ENCODE data around the gene SULF2.

Gene SULF2

DNA sequence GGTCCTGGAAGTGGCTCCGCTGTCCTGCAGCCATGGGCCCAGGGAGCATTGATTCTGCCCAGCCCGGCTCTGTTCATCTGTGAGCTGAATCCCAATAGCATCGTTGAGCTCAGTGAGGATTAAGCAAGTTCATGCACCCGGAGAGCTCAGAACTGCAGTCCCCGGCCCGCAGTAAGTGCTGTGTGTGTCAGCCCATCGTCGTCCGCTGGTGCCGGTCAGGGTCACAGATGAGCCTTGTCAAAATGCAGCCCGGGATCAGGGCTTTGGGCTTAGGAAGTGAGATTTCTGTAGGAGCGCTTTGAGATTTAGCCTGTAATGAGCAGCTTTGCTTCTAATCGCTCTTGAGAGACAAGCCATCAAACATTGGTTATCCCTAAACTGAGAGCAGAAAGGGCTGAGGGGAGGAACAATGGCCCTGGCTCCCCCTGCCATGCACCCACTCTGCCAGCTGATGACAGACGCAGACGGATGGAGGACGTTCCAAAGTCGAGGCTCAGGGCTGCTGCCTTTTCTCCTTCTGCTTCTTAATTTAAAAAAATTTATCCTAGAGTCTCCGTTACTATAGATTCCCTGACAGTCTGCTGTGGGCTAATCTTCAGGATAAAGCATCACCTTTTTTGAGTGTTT is 25.6 kb upstream of the SULF2 start:
- H3K27me3 ChIP-seq (ENCODE audit: insufficient read depth, poor library complexity, severe bottlenecking) = peaks cover 5% of the 10 kb centered on the region
- no peak for DNase-seq (ENCODE audit: low read depth in 1 of 2, low spot score in 1 of 2)
- no peak overlapping the region for H3K4me3 ChIP-seq (replicated peaks; ENCODE audit: insufficient read depth, low read length)
- TF ChIP-seq REST (IDR thresholded peaks at IDR 0.05; ENCODE audit: insufficient replicate concordance, low read depth) (no peak), POLR2AphosphoS5 (IDR thresholded peaks at IDR 0.05; ENCODE audit: low read depth) (no peak), SPI1 (IDR thresholded peaks at IDR 0.05; ENCODE audit: borderline replicate concordance, low read depth) (no peak), GABPA (IDR thresholded peaks at IDR 0.05; ENCODE audit: low read depth) (no peak)
- TF ChIP-seq, protein P1, sequence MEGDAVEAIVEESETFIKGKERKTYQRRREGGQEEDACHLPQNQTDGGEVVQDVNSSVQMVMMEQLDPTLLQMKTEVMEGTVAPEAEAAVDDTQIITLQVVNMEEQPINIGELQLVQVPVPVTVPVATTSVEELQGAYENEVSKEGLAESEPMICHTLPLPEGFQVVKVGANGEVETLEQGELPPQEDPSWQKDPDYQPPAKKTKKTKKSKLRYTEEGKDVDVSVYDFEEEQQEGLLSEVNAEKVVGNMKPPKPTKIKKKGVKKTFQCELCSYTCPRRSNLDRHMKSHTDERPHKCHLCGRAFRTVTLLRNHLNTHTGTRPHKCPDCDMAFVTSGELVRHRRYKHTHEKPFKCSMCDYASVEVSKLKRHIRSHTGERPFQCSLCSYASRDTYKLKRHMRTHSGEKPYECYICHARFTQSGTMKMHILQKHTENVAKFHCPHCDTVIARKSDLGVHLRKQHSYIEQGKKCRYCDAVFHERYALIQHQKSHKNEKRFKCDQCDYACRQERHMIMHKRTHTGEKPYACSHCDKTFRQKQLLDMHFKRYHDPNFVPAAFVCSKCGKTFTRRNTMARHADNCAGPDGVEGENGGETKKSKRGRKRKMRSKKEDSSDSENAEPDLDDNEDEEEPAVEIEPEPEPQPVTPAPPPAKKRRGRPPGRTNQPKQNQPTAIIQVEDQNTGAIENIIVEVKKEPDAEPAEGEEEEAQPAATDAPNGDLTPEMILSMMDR (IDR thresholded peaks at IDR 0.05; ENCODE audit: insufficient read depth, low read length) = no peak
- H3K27ac ChIP-seq (replicated peaks) = no peak overlapping the region

DNA sequence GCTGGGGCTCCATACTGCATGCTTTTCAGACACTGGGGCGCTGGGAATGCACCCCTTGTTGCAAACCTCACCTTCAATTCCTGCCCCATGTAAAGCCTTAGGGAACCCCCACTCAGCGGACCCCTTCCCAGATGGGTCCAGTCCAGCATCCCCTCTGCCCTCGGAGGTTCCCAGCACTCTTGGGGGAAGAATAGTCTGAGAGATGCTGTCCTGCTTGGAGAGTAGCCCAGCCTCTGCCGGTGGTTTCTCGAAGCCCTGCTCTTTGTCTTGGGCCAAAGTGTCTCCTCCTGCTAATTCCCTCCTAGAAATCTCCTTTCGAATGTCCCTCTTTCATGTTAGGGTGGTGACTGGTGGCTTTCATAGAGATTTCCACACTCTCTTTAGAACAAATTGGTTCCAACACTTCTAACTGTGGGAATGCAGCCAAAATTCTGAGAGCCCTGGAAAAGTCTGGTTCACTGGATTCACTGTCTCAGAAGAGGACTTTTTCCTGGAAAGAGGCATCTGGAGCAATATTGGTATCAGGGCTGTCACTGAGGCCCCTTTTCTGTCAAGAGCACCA is 24.9 kb upstream of the SULF2 start:
- DNase-seq (ENCODE audit: low read depth in 1 of 2, low spot score in 1 of 2) = no peak
- H3K4me3 ChIP-seq (replicated peaks; ENCODE audit: insufficient read depth, low read length) = no peak overlapping the region
- peaks cover 4% of the 10 kb centered on the region for H3K27me3 ChIP-seq (ENCODE audit: insufficient read depth, poor library complexity, severe bottlenecking)
- H3K27ac ChIP-seq (replicated peaks) = no peak overlapping the region
- TF ChIP-seq REST (IDR thresholded peaks at IDR 0.05; ENCODE audit: insufficient replicate concordance, low read depth) (no peak), SPI1 (IDR thresholded peaks at IDR 0.05; ENCODE audit: borderline replicate concordance, low read depth) (no peak), GABPA (IDR thresholded peaks at IDR 0.05; ENCODE audit: low read depth) (no peak), POLR2AphosphoS5 (IDR thresholded peaks at IDR 0.05; ENCODE audit: low read depth) (no peak)
- TF ChIP-seq, protein P1 (IDR thresholded peaks at IDR 0.05; ENCODE audit: insufficient read depth, low read length) = no peak

DNA sequence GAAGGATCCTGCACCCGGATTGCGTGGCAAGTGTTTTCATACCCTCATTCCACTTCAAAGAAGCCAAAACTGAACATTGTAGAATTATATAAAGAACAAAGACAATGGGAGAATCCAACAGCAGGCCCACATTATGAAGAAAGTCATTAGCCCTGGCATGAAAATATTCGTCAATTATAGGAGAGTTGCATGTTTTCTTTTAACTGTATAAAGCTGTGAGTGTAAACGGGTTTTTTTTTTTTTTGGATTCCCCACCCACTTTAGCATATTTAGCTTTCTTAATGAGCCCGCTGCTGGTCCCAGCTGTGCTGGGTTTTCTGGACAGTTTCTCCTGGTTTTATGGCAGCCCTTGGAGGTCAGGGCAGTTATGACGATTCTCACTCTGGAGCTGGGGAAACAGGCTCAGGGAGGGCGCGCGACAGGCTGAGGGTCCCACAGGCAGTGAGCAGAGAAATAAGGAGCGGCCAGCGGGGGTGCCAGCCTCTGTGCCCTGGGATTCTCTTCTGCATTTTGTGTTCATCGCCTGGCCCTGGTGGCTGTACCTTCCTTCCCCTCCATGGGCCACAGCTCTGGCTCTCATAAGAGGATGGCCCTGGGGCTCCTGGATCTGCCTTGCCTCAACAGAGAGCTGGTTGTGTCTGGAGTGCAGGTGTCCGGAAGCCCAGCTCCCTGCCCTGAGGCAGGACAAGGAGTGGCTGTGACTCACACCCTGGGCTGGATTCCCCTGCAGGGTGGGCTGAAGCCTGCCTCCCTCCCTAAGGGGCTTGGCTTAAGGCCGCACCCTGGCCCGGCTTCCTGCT is 24.1 kb upstream of the SULF2 start:
- DNase-seq (ENCODE audit: low read depth in 1 of 2, low spot score in 1 of 2) = no peak
- H3K4me3 ChIP-seq (replicated peaks; ENCODE audit: insufficient read depth, low read length) = no peak overlapping the region
- no peak overlapping the region for H3K27ac ChIP-seq (replicated peaks)
- peaks cover 4% of the 10 kb centered on the region for H3K27me3 ChIP-seq (ENCODE audit: insufficient read depth, poor library complexity, severe bottlenecking)
- TF ChIP-seq SPI1 (IDR thresholded peaks at IDR 0.05; ENCODE audit: borderline replicate concordance, low read depth) = no peak
- no peak for TF ChIP-seq POLR2AphosphoS5 (IDR thresholded peaks at IDR 0.05; ENCODE audit: low read depth)
- TF ChIP-seq GABPA (IDR thresholded peaks at IDR 0.05; ENCODE audit: low read depth) = no peak
- no peak for TF ChIP-seq REST (IDR thresholded peaks at IDR 0.05; ENCODE audit: insufficient replicate concordance, low read depth)
- TF ChIP-seq, protein P1 (IDR thresholded peaks at IDR 0.05; ENCODE audit: insufficient read depth, low read length) = no peak
